GM19193 (cell line): Measurements from ENCODE around the gene APELA.

ENCODE experiments used
- POLR2A ChIP-seq: IDR thresholded peaks from 4 replicates; pipeline ENCODE4 v1.6.1; 2011; ENCODE audit not compliant: insufficient read depth, insufficient read length; ENCODE audit errors: extremely low read depth

The APELA gene, protein sequence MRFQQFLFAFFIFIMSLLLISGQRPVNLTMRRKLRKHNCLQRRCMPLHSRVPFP

DNA sequence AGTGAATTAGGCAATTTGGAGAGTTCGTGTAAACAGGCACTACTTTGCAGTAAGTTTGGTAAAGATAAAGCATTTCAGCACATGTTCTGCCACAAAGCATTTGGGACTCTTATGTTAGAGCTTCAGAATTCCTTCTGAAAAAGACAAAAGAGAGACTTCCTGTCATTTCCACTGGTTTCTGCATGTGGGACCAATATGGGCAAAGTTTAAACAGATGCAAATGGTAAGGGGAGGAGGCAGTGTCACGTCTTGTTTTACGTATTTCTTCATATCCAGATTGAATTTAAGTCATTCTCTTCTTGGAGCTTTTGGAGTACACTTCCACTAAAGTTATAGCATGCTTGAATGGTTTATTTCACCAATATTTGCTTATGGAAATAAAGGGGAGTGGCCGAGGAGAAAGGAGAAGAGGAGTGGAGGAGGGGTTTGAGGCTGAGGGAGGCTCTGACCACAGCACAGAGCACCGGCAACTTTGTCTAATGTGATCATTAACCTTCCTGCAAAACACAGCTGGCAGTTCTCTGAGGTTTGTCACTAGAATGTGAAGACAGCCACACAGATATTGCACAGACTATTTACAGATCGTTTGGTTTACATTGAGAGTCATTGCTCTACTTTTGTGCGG is at the start of gene APELA:
Gene APELA (plus strand): TSS at position 479 of the 625 bp plus-strand sequence. CDS start 154 bp downstream, outside the sequence.
- no peak for TF ChIP-seq POLR2A

DNA sequence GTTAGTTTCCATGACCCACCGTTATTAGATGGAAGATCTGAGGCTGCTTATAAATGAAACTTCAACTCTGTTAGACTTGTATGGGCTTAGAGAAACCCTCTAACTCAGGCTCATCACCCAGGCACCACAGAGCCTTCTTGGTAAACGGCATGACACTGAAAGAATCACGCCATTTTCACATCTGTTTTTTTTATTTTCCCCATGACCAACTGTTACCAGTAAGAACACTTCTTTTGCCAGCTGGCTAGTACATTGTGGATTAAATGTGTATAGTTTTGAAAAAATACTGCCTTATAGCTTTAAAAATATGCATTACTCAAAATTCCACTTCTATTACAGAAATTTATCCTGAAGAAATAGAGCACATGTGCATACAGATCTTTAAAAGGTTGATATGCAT is 48.0 kb upstream of the APELA start:
- TF ChIP-seq POLR2A = no peak

DNA sequence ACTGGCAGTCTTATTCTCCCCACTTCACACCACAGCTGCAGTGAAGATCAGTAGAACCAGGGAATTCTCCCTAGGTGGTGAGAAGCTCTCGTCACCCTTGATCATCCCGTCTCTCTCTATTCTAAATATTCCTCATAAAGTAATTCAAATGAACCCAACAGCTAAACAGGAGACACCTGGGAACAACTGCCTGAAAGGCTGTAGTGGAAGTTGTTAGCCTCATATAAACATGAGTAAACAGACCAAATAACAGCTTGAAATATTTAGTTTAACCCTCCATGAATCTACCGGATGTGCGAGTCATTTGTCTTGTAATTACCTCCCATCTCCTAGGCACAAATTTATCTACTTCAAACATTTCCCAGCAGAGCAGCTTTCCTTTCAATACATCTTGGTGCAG is 30.4 kb upstream of the APELA start:
- TF ChIP-seq POLR2A = no peak

DNA sequence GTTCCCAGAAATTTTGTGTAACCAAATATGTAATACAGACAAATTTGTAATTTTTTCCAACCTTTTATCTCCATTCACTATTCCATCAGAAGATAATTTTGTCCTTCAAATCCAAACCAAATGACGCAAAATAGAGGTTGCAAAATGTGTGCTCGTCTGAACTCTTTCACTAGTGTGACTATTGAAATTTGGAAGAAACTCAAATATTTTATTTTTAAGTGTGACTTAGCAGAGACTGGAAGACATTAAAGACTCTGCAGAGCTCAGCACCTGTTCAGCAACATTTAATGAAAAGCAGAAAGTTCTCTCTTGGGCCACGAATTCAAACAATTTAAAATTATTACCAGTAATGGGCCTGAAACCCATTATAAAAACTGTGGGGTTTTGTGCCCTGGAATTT is 30.0 kb upstream of the APELA start:
- no peak for TF ChIP-seq POLR2A

DNA sequence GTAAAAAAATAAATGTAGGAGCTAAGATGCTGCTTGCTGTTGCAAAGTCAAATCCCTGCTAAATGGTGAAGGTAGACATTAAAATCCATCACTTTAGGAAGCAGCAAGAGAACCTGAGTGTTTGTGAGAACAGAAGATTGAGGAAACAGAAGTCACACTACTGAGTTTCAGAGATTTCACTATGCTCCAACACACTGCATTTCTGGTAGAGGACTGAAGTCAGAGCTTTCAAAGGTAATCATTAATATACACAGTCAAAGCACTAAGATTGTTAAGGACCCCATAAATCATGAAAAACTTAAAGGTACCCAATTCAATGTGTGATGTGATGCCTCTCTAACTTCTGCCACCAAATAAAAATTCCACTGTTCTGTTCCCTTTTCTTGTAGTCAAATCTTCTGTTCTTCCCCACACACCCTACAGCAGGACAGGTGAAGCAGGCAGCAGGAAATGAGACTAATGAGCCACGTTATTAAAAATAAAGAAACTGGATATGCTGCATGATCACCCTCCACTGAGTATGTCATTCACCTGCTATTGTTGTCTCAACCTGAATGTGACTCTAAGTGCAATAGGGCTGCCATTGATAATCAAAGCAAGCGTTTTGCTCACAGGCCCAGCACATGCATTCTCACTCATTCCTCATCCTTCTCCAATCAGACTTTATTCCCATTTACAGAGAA is 28.9 kb upstream of the APELA start:
- no peak for TF ChIP-seq POLR2A

DNA sequence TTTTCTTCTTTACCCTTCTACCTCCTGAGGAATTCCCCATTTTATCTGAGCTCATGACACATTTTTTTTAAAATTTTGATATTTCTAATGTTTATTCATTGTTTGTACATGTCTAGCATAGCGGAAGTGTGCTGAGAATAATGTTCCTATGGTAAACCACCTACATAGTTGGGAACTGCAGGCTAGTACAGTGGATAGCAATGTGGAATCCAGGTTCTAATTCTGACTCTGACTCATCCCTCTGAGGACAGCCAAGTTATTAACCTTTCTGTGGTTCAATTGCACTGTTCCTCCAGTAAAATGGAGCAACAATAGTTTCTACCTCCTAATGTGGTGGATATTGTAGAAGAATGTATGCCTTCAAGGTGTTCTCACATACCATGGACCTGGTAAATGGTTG is 20.6 kb upstream of the APELA start:
- TF ChIP-seq POLR2A = no peak

DNA sequence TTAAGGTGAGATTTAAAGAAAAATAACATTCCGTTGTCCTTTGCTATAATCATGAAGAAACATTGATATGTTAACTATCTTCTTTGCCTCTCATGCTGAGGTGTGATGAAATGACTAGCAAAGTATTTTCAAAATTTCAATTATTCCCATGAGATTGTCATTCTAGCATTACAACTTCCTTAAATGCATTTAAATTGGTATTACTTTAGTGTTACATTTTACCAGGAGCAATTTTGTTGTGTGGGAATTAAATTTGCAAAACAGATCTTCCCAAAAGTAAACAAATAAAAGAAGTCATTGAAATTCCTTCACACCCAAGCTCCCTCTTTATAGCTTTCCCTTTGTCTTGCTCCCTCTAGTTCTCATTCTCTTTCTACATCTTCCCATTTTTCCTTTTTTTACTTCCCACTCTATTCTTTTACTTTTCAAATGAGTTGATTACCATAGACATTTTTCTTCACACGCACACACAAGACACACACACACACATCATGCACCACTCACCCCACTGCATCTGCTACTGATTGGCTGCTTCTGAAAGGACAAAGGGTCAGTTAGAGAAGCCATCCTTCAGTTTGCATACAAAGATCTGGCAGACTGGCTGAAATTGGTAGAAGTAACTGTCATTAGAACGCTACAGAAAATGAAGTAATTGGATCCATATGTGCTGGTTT is 10.0 kb upstream of the APELA start:
- no peak for TF ChIP-seq POLR2A

DNA sequence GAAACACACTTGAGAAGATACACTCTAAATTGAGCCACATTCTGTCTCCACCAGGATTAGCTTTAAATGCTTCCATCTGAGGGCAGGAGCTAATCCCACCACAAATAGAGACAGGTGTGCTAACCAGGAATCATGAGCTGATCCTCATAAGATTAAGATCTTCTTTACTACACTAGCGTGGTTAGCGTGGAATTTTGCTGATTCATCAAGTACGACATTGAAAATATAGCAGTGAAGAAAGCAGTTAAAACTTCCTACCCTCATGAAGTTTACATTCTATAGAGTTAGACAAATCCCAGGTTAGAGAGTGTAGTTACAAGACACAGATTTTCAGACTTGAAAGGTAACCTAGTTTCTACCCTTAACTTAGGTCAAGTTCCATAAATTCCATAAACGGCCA is 5.3 kb upstream of the APELA start:
- no peak for TF ChIP-seq POLR2A

DNA sequence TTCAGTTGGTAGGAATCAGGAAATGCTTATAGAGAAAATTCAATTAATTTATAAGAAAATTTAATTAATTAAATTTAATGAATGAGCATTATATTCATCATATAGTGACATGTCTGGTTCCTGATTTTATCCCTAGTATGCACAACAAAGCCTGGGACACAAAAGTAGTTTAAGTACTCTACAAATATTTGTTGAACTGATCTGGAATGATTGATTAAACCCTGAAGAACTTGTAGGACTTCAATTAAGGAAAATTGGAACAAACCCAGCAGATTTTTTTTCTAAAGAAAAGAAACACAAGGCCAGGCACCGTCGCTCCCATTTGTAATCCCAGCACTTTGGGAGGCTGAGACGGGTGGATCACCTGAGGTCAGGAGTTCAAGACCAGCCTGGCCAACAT is 4.5 kb upstream of the APELA start:
- TF ChIP-seq POLR2A = no peak

DNA sequence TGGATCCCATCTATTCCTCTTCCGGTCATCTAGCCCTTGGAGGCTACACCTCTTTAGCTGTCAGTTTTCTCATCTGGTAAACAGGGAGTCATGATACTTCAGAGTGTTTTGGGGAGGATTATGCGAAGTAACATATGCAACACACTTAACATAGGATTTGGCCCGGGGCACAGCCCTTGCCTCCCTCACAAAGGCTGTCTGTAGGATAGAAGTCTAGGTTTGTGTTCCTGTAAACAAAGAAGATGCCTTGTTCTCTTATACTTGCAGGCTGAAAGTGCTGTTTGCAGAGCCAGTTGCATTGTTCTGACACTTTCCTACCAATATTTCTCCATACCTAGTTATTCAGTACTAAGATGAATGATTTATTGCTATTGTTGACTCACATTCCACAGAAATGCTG is 2.2 kb upstream of the APELA start:
- TF ChIP-seq POLR2A = no peak

DNA sequence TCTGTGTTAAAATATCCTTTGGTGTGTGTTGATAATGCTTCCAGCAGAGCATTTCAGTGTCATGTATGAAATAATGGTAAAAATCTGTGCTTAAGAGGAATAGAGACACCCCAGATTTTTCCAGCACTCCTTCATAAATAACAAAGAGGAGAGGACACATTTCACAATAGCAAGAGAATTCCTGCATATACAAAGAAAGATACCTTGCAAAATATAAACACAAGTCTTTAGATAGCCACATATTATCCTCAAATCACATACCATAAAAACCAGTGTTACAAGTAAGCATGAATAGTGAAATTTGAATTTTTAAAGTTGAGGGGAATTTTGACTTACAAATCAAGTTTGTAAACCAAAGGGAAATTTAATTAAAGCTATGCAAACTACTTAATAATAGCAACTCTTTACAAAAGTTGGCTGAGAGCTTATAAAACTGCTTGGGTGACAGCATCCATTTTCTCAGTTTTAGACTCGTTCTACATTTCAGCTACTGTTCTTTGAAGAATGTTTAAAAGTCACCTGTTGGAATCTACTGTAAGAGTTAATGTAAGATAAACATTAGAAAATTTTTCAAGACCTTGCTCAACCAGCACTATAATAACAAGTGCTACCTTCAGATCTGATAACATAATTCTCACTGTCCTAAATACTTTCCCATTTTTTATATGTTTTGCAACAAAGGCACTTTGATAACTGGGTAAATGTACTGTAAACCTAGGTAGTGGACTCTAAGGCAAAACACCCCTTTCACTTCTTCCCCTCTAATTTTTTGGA is 3.7 kb downstream of the APELA start:
- no peak for TF ChIP-seq POLR2A

DNA sequence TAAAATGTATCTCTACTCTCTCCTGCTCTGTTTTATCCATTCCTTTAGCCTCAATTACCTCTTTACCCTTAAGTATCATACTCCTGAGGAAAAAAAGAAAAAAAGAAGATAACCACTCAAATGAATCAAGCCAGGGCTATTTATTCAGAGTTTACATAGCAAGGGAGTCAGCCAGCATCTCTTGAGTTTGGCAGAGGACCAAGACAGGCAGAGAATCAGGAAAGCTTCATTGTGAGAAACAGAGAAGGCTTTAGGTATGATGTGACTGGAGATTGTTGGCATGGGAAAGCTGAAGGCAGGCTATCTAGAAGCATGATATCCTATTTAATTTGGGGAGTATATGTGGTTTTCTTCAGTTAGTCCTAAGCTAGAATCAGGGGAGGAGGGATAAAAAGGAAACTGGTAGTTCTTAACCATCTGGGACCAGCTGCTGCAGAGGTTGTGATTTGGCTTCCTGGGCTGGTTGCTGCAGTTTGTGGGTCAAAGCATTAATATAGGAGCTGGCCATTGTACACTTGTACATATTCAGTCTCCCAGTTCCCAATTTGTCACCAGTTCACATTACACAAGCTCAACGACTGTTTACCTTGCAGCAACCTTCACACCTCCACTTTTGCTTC is 11.2 kb downstream of the APELA start:
- no peak for TF ChIP-seq POLR2A

DNA sequence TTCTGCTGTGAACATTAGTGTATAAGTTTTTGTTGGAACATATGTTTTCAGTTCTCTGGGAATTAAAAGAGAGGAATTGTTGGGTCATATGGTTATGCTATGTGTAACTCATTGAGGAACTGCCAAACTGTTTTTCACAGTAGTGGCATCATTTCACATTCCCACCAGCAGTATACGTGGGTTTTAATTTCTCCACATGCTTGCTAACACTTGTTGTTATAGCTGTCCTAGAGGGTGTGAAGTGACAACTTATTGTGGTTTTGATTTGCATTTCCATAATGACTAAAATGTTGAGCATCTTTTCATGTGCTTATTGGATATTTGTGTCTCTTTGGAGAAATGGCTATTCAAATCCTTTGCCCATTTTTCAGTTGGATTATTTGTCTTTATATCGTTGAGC is 13.7 kb downstream of the APELA start:
- no peak for TF ChIP-seq POLR2A

DNA sequence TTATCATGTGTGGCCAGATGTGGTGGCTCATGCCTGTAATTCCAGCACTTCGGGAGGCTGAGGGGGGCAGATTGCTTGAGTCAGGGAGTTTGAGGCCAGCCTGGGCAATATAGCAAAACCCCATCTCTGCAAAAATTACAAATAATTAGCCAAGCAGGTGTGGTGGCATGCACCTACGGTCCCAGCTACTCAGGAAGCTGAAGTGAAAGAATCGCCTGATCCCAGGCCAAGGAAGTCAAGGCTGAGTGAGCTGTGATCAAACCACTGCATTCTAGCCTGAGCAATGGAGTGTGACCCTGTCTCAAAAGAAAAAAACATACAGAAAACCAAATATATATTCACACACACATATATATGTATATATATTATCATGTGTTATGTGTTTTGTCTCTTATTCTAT is 15.0 kb downstream of the APELA start:
- no peak for TF ChIP-seq POLR2A

DNA sequence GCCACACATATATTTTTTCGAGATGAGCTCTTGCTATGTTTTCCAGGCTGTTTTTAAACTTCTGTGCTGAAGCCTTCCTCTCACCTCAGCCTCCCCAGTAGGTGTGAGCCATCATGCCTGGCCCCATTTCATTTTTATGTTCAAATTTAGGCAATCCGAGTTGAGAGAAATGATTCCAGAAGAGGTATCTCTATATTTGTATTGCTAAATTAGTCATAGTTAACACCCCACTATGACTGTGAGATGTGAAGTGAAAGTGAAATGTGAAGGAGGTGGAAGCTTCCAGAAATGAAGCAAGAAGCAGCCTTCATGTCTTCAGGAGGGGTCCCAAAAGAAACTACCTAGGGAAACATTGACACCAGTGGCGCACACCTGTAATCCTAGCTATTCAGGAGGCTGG is 17.7 kb downstream of the APELA start:
- TF ChIP-seq POLR2A = no peak
